ENCODE data around the gene CALML5.

Gene CALML5

DNA sequence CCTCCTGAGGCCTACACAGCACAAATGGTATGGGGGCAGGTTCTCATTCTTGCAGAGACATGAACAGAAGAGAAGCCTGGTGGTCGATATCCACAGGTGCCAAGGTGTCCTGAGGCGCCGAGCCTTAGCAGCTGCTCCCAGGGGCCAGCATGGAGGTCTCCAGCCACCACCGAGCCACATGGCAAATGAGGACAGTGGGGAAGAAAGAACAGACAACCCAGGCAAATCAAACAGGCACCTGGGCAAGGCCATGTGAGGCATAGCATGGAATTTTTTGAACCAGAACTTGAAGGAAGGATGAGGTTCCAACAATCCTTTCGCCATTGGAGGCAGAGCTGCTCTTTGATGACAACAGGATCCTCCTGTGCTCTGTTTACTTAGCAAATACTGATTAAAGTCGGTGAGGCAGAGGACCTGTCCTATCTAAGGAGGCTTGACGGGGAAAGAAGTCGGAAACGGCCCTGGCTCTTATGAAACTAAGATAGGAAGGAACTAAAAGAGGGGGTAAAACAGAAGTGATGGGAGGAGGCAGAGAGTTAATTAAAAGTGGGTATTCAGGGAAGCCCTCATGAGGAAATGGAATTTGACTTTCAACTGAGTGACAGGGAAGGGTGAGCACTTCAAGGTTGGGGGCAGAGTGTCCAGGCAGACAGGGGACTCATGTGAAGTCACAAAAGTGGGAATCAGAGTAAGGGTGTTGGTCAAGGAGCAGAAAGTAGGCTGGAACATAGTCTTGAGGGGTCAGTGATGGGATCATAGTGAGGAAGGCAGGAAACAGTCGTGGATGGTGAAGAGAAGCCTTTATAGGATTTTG lies 16.8 kb upstream of the CALML5 start:
- DNase-seq: no peak

GRCh38 chr10:5514226-5514850 lies 15.0 kb upstream of the CALML5 start:
- DNase-seq: no peak

GRCh38 chr10:5512881-5513612 lies 13.7 kb upstream of the CALML5 start:
- no peak for DNase-seq

GRCh38 chr10:5512331-5512730 lies 13.0 kb upstream of the CALML5 start:
- DNase-seq: no peak

DNA sequence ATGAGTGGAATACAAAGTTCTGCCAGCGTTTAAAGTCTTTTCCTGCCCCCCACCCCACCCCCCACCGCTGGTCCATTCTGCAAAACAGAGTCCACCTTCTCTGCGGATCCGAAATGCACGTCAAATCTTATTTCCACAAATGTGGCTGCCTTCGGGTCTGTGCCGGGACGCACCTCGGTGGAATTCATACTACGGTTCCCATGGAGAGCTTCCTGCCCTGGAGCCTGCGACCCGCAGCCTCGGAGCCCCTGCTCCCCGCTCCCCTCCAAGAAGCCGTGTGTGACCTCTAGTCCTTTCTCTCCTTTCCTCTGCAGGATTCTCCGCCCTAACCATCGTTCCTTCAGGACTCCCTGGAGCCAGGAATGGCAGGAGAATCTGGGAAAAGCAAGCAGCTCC lies 12.5 kb upstream of the CALML5 start:
- DNase-seq: no peak

GRCh38 chr10:5511231-5511884 lies 12.0 kb upstream of the CALML5 start:
- no peak for DNase-seq

GRCh38 chr10:5510281-5511072 lies 11.1 kb upstream of the CALML5 start:
- no peak for DNase-seq

DNA sequence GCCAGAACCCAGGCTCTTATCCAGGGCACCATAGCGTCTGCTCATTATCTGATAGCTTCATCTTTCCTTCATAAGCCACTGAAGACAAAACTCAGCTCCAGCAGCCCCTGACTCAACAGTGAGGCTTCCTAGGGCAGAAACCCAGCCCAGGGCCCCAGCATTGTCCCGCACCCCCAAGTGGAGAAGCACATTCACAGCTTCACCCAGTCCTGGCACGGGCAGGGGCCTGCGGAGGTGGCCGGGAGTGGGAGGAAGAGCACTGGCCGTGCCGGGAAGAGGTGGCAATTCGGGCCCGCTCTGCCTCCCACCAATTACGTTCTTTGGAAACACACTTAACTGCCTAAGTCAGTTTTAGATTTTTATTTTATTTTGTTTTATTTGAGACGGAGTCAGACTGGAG lies 10.3 kb upstream of the CALML5 start:
- DNase-seq: no peak

GRCh38 chr10:5509236-5509635 lies 9.9 kb upstream of the CALML5 start:
- no peak for DNase-seq

DNA sequence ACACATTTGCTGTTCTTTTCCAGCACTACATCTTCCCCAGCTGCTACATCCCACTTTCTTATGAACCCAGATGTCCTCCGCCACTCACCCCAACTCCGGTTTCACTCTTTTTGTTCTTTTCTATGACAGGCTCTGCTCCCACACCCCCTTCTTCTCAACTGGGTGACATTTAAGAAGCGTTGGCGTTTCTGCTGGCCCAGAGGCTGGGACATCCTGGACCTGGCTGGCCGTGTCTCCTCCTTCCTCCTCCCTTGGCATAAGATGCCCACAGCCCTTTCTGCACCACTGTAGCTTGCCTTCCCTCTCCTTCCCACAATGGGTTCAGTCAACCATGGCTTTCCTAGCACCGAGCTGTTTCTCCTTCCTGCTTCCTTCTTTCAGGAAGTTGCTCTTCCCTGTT lies 9.4 kb upstream of the CALML5 start:
- DNase-seq: no peak

DNA sequence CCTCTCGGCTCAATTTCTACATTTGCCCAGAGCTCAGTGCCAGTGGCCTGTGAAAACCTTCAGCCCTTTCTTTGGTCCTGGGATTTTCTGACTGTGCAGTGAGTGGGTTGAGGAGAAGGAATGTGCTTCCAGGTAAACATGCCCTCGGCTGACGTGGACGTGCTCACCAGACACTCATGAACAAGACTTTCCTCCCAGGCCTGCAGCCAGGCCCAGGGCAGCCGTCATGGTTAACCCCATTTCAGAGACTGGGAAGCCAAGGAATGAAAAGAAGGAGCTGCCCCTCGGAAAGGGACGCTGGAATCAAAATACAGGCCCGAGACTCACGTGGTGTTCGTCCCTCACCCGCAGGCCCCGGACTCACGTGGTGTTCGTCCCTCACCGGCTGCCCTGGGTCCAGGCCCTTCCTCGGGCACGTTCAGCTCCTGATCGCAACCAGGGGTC lies 8.8 kb upstream of the CALML5 start:
- DNase-seq: no peak

DNA sequence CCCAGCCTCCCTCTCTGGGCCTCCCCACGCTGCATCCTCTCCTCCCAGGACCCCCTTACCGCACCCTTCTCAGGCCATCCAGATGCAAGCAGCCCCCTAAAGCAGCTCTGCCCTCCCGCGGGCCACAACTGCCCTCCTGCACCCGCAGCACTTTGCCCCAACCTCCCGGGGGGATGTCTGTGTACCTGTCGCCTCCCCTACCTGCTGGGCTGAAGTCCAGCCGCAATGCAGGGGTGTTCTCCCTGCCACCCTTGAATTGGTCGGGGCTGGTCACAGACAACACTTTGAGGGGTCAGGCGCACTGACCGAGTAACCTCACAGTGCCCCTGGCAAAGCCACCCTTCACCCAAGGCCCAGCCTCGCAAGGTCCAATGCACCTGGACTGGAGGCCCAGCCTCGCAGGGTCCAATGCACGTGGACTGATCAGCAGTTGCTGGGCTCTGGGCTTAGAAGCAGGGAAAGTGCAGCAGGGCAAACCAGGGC lies 8.3 kb upstream of the CALML5 start:
- DNase-seq: no peak

- DNase-seq: no peak
Measured at GRCh38 chr10:5506751-5507648, 7.6 kb upstream of the CALML5 start.

DNA sequence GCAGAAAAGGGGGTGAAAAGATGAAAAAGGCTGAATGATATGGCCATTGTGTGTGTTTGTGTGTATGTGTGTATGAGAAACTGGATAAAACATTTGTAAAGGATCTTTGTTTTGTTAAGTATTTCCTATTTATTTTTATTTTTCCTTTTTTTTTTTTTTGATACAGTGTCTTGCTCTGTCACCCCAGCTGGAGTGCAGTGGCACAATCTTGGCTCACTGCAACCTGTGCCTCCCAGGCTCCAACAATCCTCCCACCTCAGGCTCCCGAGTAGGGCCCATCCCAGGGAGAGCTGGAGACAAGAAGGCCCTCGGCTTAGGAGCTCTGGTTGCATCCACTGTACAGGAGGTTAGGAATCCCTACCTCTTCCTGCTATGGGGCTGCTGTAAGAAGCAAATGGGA lies 6.9 kb upstream of the CALML5 start:
- no peak for DNase-seq

DNA sequence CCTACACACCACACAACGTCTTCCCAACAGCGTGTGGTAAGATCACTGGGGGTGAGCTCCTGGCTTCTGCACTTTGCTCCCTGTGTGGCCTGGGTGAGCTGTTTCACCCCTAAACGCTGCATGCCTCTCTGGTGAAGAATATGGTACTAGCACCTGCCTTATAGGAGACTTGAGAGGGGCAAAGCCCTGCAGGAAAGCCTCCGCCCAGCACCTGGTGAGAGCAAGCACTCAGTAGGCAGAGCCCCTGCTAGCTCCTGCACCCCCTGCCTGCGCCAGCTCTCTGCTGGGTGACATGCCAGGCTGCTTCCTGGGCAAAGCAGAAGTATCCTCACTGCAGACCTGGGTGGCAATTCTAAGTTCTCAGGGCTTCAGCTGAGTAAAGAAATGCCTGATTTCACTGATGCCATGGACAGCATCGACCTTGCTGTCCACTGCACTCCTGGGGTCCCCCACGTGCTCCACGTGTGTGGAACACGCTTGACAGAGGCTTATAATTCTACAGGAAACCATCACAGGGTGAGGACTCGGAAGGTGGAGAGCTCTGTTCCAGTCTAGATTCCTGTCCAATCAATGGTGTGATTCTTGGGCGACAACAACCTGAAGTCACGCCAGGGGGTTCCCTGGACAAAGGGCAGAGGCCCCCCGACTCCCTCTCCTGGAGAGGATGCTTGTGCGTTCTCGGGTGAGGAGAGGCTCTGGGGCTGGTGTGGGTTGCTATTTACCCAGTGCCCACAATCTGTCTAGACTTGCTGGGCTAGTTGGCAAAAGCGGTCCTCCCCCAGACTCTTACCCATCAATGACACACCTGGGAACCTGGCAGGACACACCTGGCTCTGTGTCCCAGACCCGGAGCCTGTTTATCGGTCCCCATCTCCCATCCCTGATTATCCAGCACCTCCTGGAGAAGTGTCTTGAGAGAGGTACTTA lies 5.0 kb upstream of the CALML5 start:
- no peak for DNase-seq

DNA sequence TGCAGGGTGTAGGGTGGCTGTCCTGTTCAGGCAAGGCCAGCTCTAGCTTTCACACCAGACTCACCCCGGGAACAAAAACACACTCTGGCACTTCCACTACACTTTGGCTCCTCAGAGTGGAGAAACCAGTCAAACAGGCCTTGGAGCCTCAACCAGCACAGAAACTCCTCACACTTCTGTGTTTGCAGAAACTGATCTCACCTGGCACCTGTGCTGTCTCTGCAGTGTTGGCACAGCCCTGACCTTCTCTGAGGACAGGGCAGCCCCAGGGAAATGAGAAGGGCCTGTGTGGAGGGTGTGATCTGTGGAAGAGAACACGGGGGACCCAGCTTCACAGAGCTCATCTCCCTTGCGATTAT lies 4.1 kb upstream of the CALML5 start:
- DNase-seq: no peak

- no peak for DNase-seq
Measured at GRCh38 chr10:5502571-5503476, 3.5 kb upstream of the CALML5 start.

DNA sequence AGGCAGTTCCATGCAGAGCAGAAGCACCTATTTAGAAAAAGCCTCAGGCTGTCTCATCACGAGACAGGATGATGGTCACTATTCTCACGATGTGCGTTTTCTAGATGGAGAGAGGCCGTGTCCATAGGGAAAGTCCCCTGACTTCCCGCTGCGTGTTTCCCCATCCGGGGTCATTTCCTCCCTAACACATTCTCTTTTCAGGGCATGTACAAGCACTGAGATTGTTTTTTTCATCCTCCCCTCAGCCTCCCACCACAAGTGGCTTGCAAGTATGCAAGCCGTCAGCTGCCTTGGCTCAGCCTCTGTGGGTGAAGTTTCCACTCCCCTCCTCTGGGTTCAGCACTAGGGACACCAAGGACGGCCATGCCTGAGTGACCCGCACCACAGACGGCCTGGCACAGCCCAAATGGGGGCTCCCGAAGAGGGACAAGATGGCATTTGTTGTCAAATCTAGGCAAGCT lies 2.7 kb upstream of the CALML5 start:
- no peak for DNase-seq

- no peak for DNase-seq
Measured at GRCh38 chr10:5500910-5501309, 1.5 kb upstream of the CALML5 start.
